Stomach (tissue), 9 donors: ENCODE data around the gene CD44. TPM values are rescaled to one million over a fixed set of nuclear protein-coding genes. Genes with fewer than 3 reads are reported as not detected.

Source experiments
- DNase-seq, 2 donors: peaks; one replicate each; pipeline versions ENCODE4 v3.0.0 to v3.0.0-alpha.2; 2013 to 2019
- H3K27ac ChIP-seq, 5 donors: fragments of 200-600 bp in 4 of 5; sonication (generic) in 4 of 5; one replicate each; pipeline ENCODE4 v1.5.1; 2013 to 2019; ENCODE audit warnings: mild to moderate bottlenecking in 1 of 5, moderate library complexity in 1 of 5
- H3K27me3 ChIP-seq, 3 donors: fragments of 200-600 bp; sonication (generic); one replicate each; pipeline ENCODE4 v1.5.1; 2017 to 2019; ENCODE audit warnings: mixed run types in 1 of 3
- H3K36me3 ChIP-seq, 4 donors: fragments of 200-600 bp; sonication (generic); 1 replicate in 3 of 4; 2 replicates in 1 of 4; pipeline ENCODE4 v1.5.1; 2016 to 2019
- H3K4me1 ChIP-seq, 4 donors: fragments of 200-600 bp; sonication (generic); one replicate each; pipeline ENCODE4 v1.5.1; 2016 to 2019
- H3K4me3 ChIP-seq, 4 donors: fragments of 200-600 bp; sonication (generic) in 3 of 4; one replicate each; pipeline ENCODE4 v1.5.1; 2016 to 2019; ENCODE audit warnings: mild to moderate bottlenecking in 1 of 4
- H3K9me3 ChIP-seq, 4 donors: fragments of 200-600 bp; sonication (generic); one replicate each; pipeline ENCODE4 v1.5.1; 2016 to 2019
- EP300 ChIP-seq: sonication (generic); formaldehyde crosslinking; IDR thresholded peaks from one replicate; pipeline ENCODE4 v1.6.1; 2017; ENCODE audit warnings: antibody characterized with exemption
- POLR2A ChIP-seq, 4 donors: fragments of 450-650 bp; IDR thresholded peaks; one replicate each; pipeline ENCODE4 v1.6.1; 2016; ENCODE audit warnings: antibody characterized with exemption in 4 of 4, control low read depth in 2 of 4, mild to moderate bottlenecking in 1 of 4, moderate library complexity in 1 of 4
- POLR2AphosphoS5 ChIP-seq, 3 donors: sonication (generic); formaldehyde crosslinking; IDR thresholded peaks; one replicate each; pipeline ENCODE4 v1.6.1; 2016; ENCODE audit warnings: antibody characterized with exemption in 3 of 3
- WGBS, 5 donors: extraction: QIAGEN DNeasy Blood & Tissue Kit in 3 of 5; methylation state at CpG; one replicate each; pipeline versions ENCODE4 v1.1.5 to v1.1.7; 2013 to 2018; 5-methylcytosine and 5-hydroxymethylcytosine counted together
- intact Hi-C: fragments of 100-400 bp; cut with DNase I; formaldehyde crosslinking; loops from one replicate; pipeline ENCODE4 v1.15.1; 2023; ENCODE audit warnings: low total_unique reads
- polyA plus RNA-seq, 3 donors: library from polyadenylated mRNA; stranded (reverse); fragments of 200-250 nt; gene quantifications; one replicate each; pipeline ENCODE4 v1.2.3, GENCODE V29; 2013
- total RNA-seq, 5 donors: library from RNA; depleted of rRNA; stranded (reverse); fragments of >200 nt; gene quantifications; one replicate each; pipeline versions ENCODE4 v1.1.0 to v1.2.3, GENCODE V29; 2014 to 2016
- TF ChIP-seq, protein P1 (sequence below), 7 experiments: fragments of 450-650 bp in 4 of 7; fragments of 200-600 bp in 3 of 7; sonication (generic) in 3 of 7; IDR thresholded peaks; one replicate each; pipeline ENCODE4 v1.5.1; 2016 to 2019; ENCODE audit warnings: antibody characterized with exemption in 7 of 7, control low read depth in 2 of 7, mild to moderate bottlenecking in 1 of 7
- donor health status: healthy with polysubstance abuse.
- donor health status: Bipolar disorder and iron deficiency.
- donor health status: healthy.

Gene CD44
- total and polyA plus RNA-seq, 8 donors, result 47.5 to 229 (median 102) TPM

DNA sequence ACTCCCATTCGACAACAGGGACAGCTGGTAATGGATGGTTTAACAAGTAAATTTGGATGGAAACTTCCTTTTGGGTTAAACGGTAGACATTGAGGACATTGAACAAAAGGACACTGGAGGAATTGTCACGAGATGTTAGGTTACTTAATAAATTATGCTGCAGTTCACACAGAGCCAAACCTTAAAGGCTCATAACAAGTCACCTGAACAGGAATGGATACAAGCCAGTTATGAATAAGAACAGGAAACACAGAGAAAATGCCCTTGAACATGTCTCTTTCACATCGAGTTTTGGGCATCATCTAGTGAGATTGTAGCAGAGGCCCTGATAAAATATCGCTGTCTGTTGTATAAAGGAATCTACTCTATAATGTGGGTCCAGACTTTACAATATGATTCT is 65.6 kb downstream of the CD44 start:
- Histone ChIP-seq H3K4me3 (no peak overlapping the region), H3K36me3 (peaks cover 7 to 65% (median 45%) of the 10 kb centered on the region in 4 donors), H3K4me1 (peaks cover 0 to 15% (median 0%) of the 10 kb centered on the region in 4 donors), H3K27me3 (no peaks in the 10 kb centered on the region), H3K9me3 (no peaks in the 10 kb centered on the region), H3K27ac (no peak overlapping the region)
- no peak for DNase-seq
- TF ChIP-seq POLR2A (IDR thresholded peaks at IDR 0.05), result no peak
- TF ChIP-seq EP300, result no peak
- TF ChIP-seq POLR2AphosphoS5 (IDR thresholded peaks at IDR 0.05), result no peak
- TF ChIP-seq, protein P1, sequence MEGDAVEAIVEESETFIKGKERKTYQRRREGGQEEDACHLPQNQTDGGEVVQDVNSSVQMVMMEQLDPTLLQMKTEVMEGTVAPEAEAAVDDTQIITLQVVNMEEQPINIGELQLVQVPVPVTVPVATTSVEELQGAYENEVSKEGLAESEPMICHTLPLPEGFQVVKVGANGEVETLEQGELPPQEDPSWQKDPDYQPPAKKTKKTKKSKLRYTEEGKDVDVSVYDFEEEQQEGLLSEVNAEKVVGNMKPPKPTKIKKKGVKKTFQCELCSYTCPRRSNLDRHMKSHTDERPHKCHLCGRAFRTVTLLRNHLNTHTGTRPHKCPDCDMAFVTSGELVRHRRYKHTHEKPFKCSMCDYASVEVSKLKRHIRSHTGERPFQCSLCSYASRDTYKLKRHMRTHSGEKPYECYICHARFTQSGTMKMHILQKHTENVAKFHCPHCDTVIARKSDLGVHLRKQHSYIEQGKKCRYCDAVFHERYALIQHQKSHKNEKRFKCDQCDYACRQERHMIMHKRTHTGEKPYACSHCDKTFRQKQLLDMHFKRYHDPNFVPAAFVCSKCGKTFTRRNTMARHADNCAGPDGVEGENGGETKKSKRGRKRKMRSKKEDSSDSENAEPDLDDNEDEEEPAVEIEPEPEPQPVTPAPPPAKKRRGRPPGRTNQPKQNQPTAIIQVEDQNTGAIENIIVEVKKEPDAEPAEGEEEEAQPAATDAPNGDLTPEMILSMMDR (IDR thresholded peaks at IDR 0.05), result no peak
- WGBS, 5 donors, result 86 to 93% (median 89%) methylated on average over 5 of the region's 5 CpGs
- intact Hi-C loops, result no loop called here

DNA sequence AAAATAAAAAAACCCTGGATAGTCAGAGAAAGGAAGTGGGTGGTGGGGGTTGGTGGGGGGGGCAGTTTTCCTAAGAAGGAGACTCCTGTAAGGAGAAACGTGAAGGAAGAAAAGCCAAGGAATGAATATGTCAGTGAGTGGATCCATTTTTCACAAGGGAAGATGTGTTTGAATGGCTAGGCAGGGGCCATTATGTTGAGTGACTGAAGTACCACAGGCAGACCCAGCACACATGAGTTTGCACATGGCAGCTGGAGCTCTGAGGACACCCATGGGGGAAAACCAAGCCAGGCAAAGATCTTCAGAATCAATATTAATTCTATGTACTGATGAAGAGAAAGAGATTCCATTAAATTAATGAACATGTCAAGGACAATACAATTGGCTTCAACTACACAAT is 67.6 kb downstream of the CD44 start:
- Histone ChIP-seq H3K27ac (no peak overlapping the region), H3K4me3 (no peak overlapping the region), H3K9me3 (peaks cover 0 to 4% (median 0%) of the 10 kb centered on the region in 4 donors), H3K36me3 (peaks cover 10 to 70% (median 40%) of the 10 kb centered on the region in 4 donors), H3K4me1 (peaks cover 0 to 23% (median 3%) of the 10 kb centered on the region in 4 donors), H3K27me3 (no peaks in the 10 kb centered on the region)
- no peak for DNase-seq
- intact Hi-C loops, result no loop called here
- TF ChIP-seq EP300 (no peak), POLR2A (IDR thresholded peaks at IDR 0.05) (no peak), POLR2AphosphoS5 (IDR thresholded peaks at IDR 0.05) (no peak)
- TF ChIP-seq, protein P1 (IDR thresholded peaks at IDR 0.05), result no peak
- 85 to 100% (median 97%) methylated on average over 1 of the region's 1 CpG for WGBS, 5 donors

DNA sequence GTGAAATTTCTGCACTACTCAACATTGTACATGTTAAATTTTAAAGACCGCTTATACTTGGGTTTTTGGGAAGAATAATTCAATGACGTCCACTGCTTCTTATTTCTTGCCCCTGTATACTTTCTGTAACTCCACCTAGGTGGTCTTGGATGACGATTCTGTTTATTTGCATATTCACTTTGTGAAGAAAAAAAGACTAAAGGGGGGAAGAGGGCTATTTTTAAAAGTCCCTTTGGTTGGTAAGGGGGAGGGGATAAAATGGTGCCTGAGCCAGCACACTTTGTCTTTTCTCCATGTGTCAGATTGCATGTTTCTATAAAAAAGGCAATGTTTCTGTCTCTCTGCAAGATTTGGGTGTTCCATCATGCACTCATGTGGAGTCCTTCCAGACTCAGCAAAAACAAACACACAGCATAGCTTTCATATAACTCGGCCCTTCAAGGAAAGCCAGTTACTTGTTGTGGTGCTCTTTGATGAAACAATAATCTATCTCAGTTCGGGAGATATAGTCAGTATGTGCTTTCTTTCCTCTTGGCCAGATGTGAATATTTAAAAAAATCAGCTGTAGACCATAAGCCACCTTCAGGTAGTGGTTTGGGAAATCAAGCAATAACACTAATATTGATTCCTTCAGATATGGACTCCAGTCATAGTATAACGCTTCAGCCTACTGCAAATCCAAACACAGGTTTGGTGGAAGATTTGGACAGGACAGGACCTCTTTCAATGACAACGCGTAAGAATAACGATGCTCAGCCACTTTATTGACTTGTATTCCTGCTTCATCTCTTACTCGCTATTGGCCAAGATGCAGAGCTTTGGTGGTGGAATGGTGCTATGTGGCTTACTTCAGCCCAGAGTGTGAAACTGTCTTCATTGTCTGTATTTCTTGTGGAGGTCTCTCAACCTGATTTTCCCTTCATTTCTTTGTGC is 68.8 kb downstream of the CD44 start:
- intact Hi-C loops, result no loop called here
- WGBS, 5 donors, result 86 to 89% (median 87%) methylated on average over 10 of the region's 10 CpGs
- TF ChIP-seq EP300 (no peak), POLR2A (IDR thresholded peaks at IDR 0.05) (no peak)
- TF ChIP-seq, protein P1 (IDR thresholded peaks at IDR 0.05), result no peak

DNA sequence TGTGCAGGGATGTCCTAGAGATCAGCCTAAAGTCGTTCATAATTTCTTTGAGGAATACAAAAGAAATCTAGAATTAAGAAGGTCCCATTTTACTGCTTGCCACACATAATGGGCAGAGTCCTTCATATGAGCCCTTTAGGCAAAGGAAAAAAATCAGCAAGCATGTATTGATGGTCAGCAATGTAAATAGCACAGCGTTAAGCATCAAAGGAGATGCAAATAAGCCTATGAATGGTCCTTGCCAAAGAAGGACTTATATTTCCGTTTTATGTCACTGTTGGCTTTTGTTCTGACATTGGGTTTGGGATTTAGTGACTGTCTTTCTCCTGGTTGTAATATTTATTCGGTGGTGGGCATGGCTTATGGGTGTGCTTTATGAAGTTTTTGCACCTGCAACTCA is 69.8 kb downstream of the CD44 start:
- H3K4me3 ChIP-seq, result no peak overlapping the region
- no peaks in the 10 kb centered on the region for H3K27me3 ChIP-seq
- TF ChIP-seq POLR2A (IDR thresholded peaks at IDR 0.05), result no peak
- no peak for TF ChIP-seq POLR2AphosphoS5 (IDR thresholded peaks at IDR 0.05)
- no peak for TF ChIP-seq EP300
- TF ChIP-seq, protein P1 (IDR thresholded peaks at IDR 0.05), result no peak
- intact Hi-C loops, result no loop called here
- peaks cover 10 to 67% (median 36%) of the 10 kb centered on the region in 4 donors for H3K36me3 ChIP-seq
- peaks cover 0 to 4% (median 0%) of the 10 kb centered on the region in 4 donors for H3K9me3 ChIP-seq
- DNase-seq, result no peak
- WGBS, 5 donors, result 48 to 64% (median 54%) methylated on average over 4 of the region's 4 CpGs
- H3K4me1 ChIP-seq, result peaks cover 0 to 28% (median 10%) of the 10 kb centered on the region in 4 donors
- no peak overlapping the region for H3K27ac ChIP-seq

More for the DNA sequence above, 68.8 kb downstream of the CD44 start:
- Histone ChIP-seq H3K9me3 (peaks cover 0 to 4% (median 0%) of the 10 kb centered on the region in 4 donors), H3K4me1 (peaks cover 0 to 23% (median 7%) of the 10 kb centered on the region in 4 donors), H3K27me3 (no peaks in the 10 kb centered on the region), H3K36me3 (peaks cover 10 to 67% (median 37%) of the 10 kb centered on the region in 4 donors), H3K27ac (no peak overlapping the region), H3K4me3 (no peak overlapping the region)
- no peak for DNase-seq
